Natural killer cell treated with Interleukin-12 subunit alpha and Interleukin-12 subunit beta and Interleukin-15 and Interleukin-18, amount 100 ng/mL, for 72 hours (primary cell): ENCODE results near the gene NARS2. TPM values are rescaled to one million over a fixed set of nuclear protein-coding genes. Genes with fewer than 3 reads are reported as not detected.

Source experiments
- ATAC-seq, 2 donors: fragments of 150-1000 bp; cut with Tn5 transposase in 1 of 2; sonication (Bioruptor Pico), chemical (Tn5 transposase) in 1 of 2; 2 replicates each; pipeline ENCODE4 v1.10.0; 2021
- DNase-seq: peaks from one replicate; pipeline ENCODE4 v3.0.0; 2022; ENCODE audit warnings: low spot score
- H3K27ac Mint-ChIP-seq, 2 donors: 1 replicate in 1 of 2; 2 replicates in 1 of 2; pipeline ENCODE4 v1.8.0; 2022; ENCODE audit warnings: mixed read lengths in 2 of 2, mild to moderate bottlenecking in 1 of 2, moderate library complexity in 1 of 2
- H3K27me3 Mint-ChIP-seq, 2 donors: 1 replicate in 1 of 2; 2 replicates in 1 of 2; pipeline ENCODE4 v1.8.0; 2022; ENCODE audit warnings: mixed read lengths in 2 of 2
- H3K36me3 Mint-ChIP-seq: one replicate; pipeline ENCODE4 v1.8.0; 2022; ENCODE audit warnings: mixed read lengths
- H3K4me1 Mint-ChIP-seq, 2 donors: 1 replicate in 1 of 2; 2 replicates in 1 of 2; pipeline ENCODE4 v1.8.0; 2022; ENCODE audit warnings: low read depth in 2 of 2, mixed read lengths in 2 of 2, mild to moderate bottlenecking in 1 of 2
- H3K4me3 Mint-ChIP-seq: one replicate; pipeline ENCODE4 v1.8.0; 2022; ENCODE audit warnings: mixed read lengths
- H3K9me3 Mint-ChIP-seq: 2 replicates; pipeline ENCODE4 v1.8.0; 2022; ENCODE audit warnings: mixed read lengths
- total RNA-seq, 2 donors: library from RNA; stranded (reverse); gene quantifications; one replicate each; pipeline ENCODE4 v1.2.3, GENCODE V29; 2022

NARS2 gene
- total RNA-seq, 2 donors from 2014 or later: 15.8 to 19.8 TPM

DNA sequence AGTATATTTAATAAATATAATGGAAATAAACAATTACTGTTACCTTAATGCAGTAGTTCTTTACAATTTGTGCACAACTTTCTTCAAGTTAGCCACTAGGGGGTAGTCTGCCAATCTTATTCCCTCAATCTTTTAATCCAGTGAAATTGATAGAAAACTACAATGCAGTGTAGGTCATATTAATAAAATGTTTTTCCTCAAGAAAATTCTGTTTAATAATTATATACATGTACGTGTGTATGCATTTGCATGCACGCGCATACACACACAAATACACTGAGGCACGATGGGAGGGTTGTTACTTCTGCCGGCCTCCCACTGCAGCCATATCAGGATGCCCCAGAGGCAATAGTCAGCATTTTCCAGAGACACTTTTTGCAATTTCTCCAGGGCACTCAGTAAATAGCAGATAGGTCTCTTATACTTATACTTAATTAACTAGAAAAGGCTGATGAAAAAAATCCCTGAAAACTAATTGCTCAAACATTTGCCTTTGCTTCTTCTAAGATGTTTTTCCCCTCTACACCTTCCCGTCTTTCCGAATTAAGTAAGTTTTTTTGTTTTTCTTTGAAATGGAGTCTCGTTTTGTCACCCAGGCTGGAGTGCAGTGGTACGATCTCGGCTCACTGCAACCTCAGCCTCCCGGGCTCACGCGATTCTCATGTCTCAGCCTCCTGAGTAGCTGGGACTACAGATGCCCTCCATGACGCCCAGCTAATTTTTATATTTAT is 160.2 kb downstream of the NARS2 start:
- Mint-ChIP-seq H3K4me1 (peaks cover 19 to 22% of the 10 kb centered on the region in 2 donors), H3K27ac (no peak overlapping the region), H3K9me3 (no peaks in the 10 kb centered on the region), H3K36me3 (no peaks in the 10 kb centered on the region), H3K4me3 (no peak overlapping the region), H3K27me3 (peaks cover 11 to 22% of the 10 kb centered on the region in 2 donors)
- ATAC-seq: no peak
- DNase-seq: no peak

DNA sequence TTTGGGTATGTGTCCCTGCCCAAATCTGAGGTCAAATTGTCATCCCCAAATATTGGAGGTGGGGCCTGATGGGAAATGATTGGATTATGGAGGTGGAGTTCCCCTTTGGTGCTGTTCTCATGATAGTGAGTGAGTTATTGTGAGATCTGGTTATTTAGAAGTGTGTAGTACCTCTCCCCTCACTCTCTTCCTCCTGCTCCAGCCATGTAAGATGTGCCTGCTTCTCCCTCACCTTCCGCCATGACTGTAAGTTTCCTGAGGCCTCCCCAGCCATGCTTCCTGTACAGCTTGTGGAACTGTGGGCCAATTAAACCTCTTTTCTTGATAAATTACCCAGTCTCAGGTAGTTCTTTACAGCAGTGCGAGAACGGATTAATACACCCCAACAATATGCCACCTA is 166.0 kb downstream of the NARS2 start:
- no peaks in the 10 kb centered on the region for H3K4me1 Mint-ChIP-seq
- H3K9me3 Mint-ChIP-seq: no peaks in the 10 kb centered on the region
- H3K4me3 Mint-ChIP-seq: no peak overlapping the region
- DNase-seq (no peak), ATAC-seq (no peak)
- no peak overlapping the region for H3K27ac Mint-ChIP-seq
- peaks cover 7 to 23% of the 10 kb centered on the region in 2 donors for H3K27me3 Mint-ChIP-seq
- peaks cover 19% of the 10 kb centered on the region for H3K36me3 Mint-ChIP-seq

GRCh38 chr11:78406568-78407196 is 168.0 kb downstream of the NARS2 start:
- peaks cover 19% of the 10 kb centered on the region for H3K36me3 Mint-ChIP-seq
- peaks cover 2 to 23% of the 10 kb centered on the region in 2 donors for H3K27me3 Mint-ChIP-seq
- no peak overlapping the region for H3K4me3 Mint-ChIP-seq
- DNase-seq (no peak), ATAC-seq (no peak)
- H3K9me3 Mint-ChIP-seq: no peaks in the 10 kb centered on the region
- no peak overlapping the region for H3K27ac Mint-ChIP-seq
- H3K4me1 Mint-ChIP-seq: no peaks in the 10 kb centered on the region

DNA sequence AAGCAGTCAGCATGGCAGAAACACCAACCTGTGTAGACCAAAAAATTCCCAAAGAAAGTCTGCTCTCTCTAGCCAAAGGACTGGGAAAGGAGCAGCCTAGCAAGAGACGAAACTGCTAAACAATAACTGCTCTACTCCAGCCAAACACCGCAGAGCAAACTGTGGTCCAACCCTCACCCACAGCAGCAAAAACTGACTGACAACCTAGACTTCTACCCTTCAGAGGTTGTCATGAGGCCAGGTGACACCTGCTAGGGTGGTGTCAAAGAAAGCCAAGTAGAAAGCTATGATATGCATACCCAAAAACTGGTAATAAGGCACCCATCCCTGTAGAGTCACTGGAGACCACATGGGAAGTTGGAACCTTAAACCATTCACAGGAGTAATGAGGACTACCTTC is 168.9 kb downstream of the NARS2 start:
- no peak for DNase-seq
- Mint-ChIP-seq H3K9me3 (no peaks in the 10 kb centered on the region), H3K4me3 (no peak overlapping the region), H3K36me3 (peaks cover 19% of the 10 kb centered on the region), H3K4me1 (no peaks in the 10 kb centered on the region), H3K27ac (no peak overlapping the region), H3K27me3 (peaks cover 2 to 23% of the 10 kb centered on the region in 2 donors)
- no peak for ATAC-seq

GRCh38 chr11:78403781-78404180 is 170.9 kb downstream of the NARS2 start:
- DNase-seq (no peak), ATAC-seq (no peak)
- Mint-ChIP-seq H3K27me3 (peaks cover 2 to 23% of the 10 kb centered on the region in 2 donors), H3K27ac (no peak overlapping the region), H3K36me3 (peaks cover 17% of the 10 kb centered on the region), H3K4me1 (no peaks in the 10 kb centered on the region), H3K9me3 (no peaks in the 10 kb centered on the region), H3K4me3 (no peak overlapping the region)

GRCh38 chr11:78402847-78403246 is 171.8 kb downstream of the NARS2 start:
- H3K9me3 Mint-ChIP-seq: no peaks in the 10 kb centered on the region
- H3K27me3 Mint-ChIP-seq: peaks cover 2 to 19% of the 10 kb centered on the region in 2 donors
- H3K4me1 Mint-ChIP-seq: peaks cover 0 to 3% of the 10 kb centered on the region in 2 donors
- DNase-seq: no peak
- no peak overlapping the region for H3K4me3 Mint-ChIP-seq
- H3K36me3 Mint-ChIP-seq: peaks cover 14% of the 10 kb centered on the region
- no peak overlapping the region for H3K27ac Mint-ChIP-seq
- no peak for ATAC-seq

DNA sequence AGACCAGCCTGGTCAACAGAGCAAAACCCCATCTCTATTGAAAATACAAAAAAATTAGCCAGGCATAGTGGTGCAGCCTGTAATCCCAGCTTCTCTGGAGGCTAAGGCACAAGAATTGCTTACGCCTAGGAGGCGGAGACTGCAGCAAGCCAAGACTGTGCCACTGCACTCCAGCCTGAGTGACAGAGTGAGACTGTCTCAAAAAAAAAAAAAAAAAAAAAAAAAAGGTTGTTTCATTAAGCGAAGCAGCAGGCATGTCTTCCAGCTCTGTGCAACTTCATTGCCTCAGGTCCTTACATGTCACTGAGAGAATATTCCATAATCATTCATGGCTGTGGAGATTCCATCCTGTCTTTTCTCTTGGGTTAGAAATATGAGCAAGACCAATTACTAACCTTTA is 174.0 kb downstream of the NARS2 start:
- no peak for DNase-seq
- no peaks in the 10 kb centered on the region for H3K9me3 Mint-ChIP-seq
- H3K27ac Mint-ChIP-seq: no peak overlapping the region
- no peaks in the 10 kb centered on the region for H3K36me3 Mint-ChIP-seq
- H3K4me3 Mint-ChIP-seq: no peak overlapping the region
- peaks cover 2 to 7% of the 10 kb centered on the region in 2 donors for H3K27me3 Mint-ChIP-seq
- ATAC-seq: no peak
- peaks cover 8 to 11% of the 10 kb centered on the region in 2 donors for H3K4me1 Mint-ChIP-seq

DNA sequence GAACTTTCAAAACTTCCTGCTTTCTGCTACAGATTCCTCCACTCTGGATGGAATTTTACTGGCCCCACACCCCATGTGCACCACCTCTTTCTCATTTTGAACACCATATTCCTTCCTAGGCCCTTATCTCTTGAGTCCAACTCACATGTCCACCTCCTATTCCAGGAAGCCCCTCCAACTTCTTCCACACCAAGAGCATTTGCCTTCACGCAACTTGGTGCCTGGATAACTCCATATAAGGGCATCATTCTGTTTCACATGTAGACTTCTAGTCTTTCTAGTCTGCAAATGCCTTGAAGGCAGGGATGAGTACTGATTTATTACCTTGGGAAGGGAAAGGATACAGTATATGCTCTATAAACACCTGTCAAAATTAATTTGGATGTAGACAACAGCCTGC is 174.5 kb downstream of the NARS2 start:
- H3K9me3 Mint-ChIP-seq: no peaks in the 10 kb centered on the region
- H3K27me3 Mint-ChIP-seq: peaks cover 2 to 7% of the 10 kb centered on the region in 2 donors
- peaks cover 8 to 11% of the 10 kb centered on the region in 2 donors for H3K4me1 Mint-ChIP-seq
- H3K4me3 Mint-ChIP-seq: no peak overlapping the region
- H3K36me3 Mint-ChIP-seq: no peaks in the 10 kb centered on the region
- DNase-seq (no peak), ATAC-seq (no peak)
- no peak overlapping the region for H3K27ac Mint-ChIP-seq

DNA sequence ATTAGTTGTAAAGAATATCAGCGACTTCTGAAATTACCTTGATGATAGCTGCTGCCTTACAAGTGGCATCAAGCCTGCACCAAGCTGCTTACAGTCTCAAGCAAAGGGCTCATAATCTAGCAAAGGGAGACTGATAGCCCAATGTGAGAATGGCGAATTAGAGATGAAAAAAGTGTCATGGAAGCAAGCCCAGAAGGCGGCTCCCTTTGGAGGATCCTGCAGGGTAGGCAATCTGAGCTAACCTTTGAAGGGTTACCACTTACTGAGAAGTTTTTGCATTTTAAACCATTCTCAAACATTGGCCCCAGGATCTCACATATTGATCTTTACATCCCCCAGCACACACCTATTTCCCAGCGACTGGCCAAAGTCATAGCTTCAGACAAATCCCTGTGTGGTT is 175.5 kb downstream of the NARS2 start:
- Mint-ChIP-seq H3K36me3 (no peaks in the 10 kb centered on the region), H3K27me3 (peaks cover 4 to 7% of the 10 kb centered on the region in 2 donors), H3K9me3 (no peaks in the 10 kb centered on the region), H3K27ac (no peak overlapping the region), H3K4me1 (peaks cover 8 to 11% of the 10 kb centered on the region in 2 donors), H3K4me3 (no peak overlapping the region)
- ATAC-seq (no peak), DNase-seq (no peak)

DNA sequence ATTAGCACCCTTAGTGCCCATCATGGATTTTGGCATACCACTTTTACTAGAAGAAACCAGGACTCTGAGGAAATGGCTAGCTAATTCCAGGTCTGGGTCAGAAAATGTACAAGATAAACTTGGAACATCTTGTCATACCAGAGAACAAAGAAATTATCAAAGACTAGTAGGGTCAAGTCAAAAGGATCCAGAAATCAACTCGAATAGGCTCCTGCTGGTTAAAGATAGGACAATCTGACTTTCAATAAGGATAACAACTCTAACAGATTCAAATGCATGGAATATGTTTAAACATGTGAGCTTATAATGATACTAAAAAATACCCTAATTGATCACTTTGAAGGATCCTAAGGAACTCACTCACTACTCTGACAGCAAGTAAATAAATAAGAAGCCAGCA is 175.9 kb downstream of the NARS2 start:
- H3K36me3 Mint-ChIP-seq: no peaks in the 10 kb centered on the region
- H3K27me3 Mint-ChIP-seq: peaks cover 4 to 7% of the 10 kb centered on the region in 2 donors
- H3K4me1 Mint-ChIP-seq: peaks cover 8 to 11% of the 10 kb centered on the region in 2 donors
- H3K9me3 Mint-ChIP-seq: no peaks in the 10 kb centered on the region
- no peak overlapping the region for H3K27ac Mint-ChIP-seq
- H3K4me3 Mint-ChIP-seq: no peak overlapping the region
- ATAC-seq (no peak), DNase-seq (no peak)

DNA sequence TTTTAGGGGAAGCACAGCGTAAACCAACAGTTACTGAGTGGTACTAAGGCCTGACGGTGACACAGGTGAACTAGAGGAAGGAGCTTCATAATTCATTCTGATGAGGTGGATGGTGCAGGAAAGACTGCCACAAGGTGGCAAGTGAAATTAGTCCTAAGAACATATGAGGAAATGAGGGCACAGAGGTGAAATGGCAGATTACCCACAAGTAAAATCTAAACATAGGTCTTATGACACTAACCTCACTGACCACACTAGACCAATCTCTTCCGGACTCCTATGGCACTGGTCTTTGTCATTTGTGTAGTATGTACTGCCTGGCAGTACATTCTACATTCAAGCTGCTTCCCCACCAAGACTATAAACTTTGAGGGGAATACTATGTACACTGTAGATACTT is 177.3 kb downstream of the NARS2 start:
- DNase-seq (no peak), ATAC-seq (peak; percentile 81 to 93)
- Mint-ChIP-seq H3K9me3 (no peaks in the 10 kb centered on the region), H3K36me3 (no peaks in the 10 kb centered on the region), H3K27me3 (peaks cover 4 to 7% of the 10 kb centered on the region in 2 donors), H3K4me3 (no peak overlapping the region), H3K27ac (no peak overlapping the region), H3K4me1 (peaks cover 8 to 11% of the 10 kb centered on the region in 2 donors)

DNA sequence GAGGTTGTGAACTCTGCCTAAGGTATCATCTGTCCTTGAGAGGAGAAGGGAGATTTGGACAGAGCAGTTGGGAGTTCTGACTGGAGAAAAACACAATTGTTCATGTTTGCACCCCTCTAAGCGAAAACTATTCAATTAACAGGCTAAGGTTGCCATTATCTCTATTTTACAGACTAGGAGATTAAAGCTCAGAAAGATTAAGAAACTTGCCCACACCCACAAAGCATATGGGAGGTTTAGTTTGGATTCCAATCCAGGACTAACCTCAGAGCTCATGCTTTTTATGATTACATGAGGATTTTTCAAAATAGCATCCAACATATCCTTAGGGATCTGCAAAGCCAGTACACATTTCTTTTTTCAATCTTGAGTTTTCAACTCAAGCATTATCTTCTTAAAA is 179.1 kb downstream of the NARS2 start:
- peaks cover 4 to 7% of the 10 kb centered on the region in 2 donors for H3K27me3 Mint-ChIP-seq
- H3K4me3 Mint-ChIP-seq: no peak overlapping the region
- DNase-seq (no peak), ATAC-seq (no peak)
- no peaks in the 10 kb centered on the region for H3K36me3 Mint-ChIP-seq
- no peaks in the 10 kb centered on the region for H3K9me3 Mint-ChIP-seq
- H3K4me1 Mint-ChIP-seq: peaks cover 8 to 11% of the 10 kb centered on the region in 2 donors
- H3K27ac Mint-ChIP-seq: no peak overlapping the region

- ATAC-seq (no peak), DNase-seq (no peak)
- Mint-ChIP-seq H3K4me1 (peaks cover 8% of the 10 kb centered on the region in 2 donors), H3K9me3 (no peaks in the 10 kb centered on the region), H3K27me3 (peaks cover 4 to 7% of the 10 kb centered on the region in 2 donors), H3K27ac (no peak overlapping the region), H3K36me3 (no peaks in the 10 kb centered on the region), H3K4me3 (no peak overlapping the region)
Observed at GRCh38 chr11:78392854-78393253, 181.8 kb downstream of the NARS2 start.

GRCh38 chr11:78391424-78391823 is 183.2 kb downstream of the NARS2 start:
- H3K4me1 Mint-ChIP-seq: no peaks in the 10 kb centered on the region
- H3K27ac Mint-ChIP-seq: no peak overlapping the region
- no peaks in the 10 kb centered on the region for H3K36me3 Mint-ChIP-seq
- DNase-seq: no peak
- H3K4me3 Mint-ChIP-seq: no peak overlapping the region
- peaks cover 6 to 7% of the 10 kb centered on the region in 2 donors for H3K27me3 Mint-ChIP-seq
- ATAC-seq: no peak
- no peaks in the 10 kb centered on the region for H3K9me3 Mint-ChIP-seq
